GM12873 (cell line): ENCODE results near the gene DIAPH3.

Experiments used
- TF ChIP-seq, protein P1 (sequence below): IDR thresholded peaks from 2 replicates; pipeline ENCODE4 v1.5.1; 2012; ENCODE audit warnings: low read depth, mild to moderate bottlenecking, moderate library complexity, low read length, control low read depth; ENCODE audit not compliant: insufficient read depth; ENCODE audit errors: missing control alignments

Gene DIAPH3

GRCh38 chr13:60109285-60109684, 54.4 kb downstream of the DIAPH3 start:
- TF ChIP-seq, protein P1, sequence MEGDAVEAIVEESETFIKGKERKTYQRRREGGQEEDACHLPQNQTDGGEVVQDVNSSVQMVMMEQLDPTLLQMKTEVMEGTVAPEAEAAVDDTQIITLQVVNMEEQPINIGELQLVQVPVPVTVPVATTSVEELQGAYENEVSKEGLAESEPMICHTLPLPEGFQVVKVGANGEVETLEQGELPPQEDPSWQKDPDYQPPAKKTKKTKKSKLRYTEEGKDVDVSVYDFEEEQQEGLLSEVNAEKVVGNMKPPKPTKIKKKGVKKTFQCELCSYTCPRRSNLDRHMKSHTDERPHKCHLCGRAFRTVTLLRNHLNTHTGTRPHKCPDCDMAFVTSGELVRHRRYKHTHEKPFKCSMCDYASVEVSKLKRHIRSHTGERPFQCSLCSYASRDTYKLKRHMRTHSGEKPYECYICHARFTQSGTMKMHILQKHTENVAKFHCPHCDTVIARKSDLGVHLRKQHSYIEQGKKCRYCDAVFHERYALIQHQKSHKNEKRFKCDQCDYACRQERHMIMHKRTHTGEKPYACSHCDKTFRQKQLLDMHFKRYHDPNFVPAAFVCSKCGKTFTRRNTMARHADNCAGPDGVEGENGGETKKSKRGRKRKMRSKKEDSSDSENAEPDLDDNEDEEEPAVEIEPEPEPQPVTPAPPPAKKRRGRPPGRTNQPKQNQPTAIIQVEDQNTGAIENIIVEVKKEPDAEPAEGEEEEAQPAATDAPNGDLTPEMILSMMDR = no peak

DNA sequence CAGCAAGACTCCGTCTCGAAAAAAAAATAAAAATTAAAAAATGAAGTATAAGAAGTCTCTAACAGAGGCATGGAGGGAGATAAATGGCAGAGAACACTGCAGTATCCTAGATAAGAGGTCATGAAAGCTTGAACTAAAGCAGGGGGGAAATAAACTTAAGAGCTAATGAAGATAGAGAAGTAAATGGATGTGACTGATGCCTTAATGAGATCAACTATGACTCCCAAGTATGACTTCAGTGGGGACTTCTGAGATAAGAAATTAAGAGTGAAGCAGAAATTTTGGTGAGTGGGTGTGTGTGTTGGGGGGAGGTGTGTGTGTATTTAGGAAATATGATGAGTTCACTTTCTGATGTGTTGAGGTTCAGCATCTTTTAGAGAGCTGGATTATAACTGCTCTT, 55.1 kb downstream of the DIAPH3 start:
- TF ChIP-seq, protein P1 = no peak

- TF ChIP-seq, protein P1 = no peak
Measured at GRCh38 chr13:60099631-60100420, 63.9 kb downstream of the DIAPH3 start.

- TF ChIP-seq, protein P1 = no peak
Measured at GRCh38 chr13:60095300-60095699, 68.4 kb downstream of the DIAPH3 start.

- TF ChIP-seq, protein P1 = no peak
Measured at GRCh38 chr13:60094385-60095088, 69.2 kb downstream of the DIAPH3 start.

GRCh38 chr13:60093425-60094019, 70.2 kb downstream of the DIAPH3 start:
- TF ChIP-seq, protein P1 = no peak

DNA sequence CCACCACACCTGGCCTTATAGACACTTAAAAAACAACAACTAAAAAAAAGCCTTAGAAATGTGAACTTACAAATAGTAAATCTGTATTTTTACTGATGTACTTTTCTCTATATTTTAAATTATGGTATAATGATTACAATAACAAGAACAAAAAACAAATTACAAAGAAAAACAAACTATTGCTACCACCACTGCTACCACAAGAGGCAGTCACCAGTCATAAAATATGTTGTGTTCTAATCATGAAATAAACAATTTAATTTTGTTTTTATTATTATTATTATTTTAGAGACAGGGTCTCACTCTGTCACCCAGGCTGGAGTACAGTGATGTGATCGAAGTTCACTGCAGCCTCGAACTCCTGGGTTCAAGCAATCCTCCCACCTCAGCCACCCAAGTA, 72.2 kb downstream of the DIAPH3 start:
- TF ChIP-seq, protein P1 = no peak
